ENCODE measurements around the gene MPPED2.

DNA sequence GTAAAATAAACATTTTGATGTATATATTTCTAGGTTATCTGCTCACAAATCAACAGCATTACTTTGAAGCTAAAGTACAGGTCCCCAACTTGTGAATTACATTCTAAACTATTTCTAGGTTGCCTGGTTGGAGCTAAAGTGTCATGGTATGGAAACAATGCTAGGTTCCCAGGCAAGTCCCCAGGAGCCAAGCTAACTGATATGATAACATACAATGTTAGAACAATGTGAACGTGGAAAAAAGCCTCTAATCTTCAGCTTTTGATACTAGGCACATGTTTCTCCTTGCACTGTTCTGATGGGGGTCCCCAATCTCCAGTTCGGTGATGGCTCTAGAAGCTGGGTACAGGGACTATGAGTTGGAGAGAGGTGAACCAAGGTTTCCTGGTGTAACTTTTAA is 153.4 kb downstream of the MPPED2 start:
- TF ChIP-seq, protein P1, sequence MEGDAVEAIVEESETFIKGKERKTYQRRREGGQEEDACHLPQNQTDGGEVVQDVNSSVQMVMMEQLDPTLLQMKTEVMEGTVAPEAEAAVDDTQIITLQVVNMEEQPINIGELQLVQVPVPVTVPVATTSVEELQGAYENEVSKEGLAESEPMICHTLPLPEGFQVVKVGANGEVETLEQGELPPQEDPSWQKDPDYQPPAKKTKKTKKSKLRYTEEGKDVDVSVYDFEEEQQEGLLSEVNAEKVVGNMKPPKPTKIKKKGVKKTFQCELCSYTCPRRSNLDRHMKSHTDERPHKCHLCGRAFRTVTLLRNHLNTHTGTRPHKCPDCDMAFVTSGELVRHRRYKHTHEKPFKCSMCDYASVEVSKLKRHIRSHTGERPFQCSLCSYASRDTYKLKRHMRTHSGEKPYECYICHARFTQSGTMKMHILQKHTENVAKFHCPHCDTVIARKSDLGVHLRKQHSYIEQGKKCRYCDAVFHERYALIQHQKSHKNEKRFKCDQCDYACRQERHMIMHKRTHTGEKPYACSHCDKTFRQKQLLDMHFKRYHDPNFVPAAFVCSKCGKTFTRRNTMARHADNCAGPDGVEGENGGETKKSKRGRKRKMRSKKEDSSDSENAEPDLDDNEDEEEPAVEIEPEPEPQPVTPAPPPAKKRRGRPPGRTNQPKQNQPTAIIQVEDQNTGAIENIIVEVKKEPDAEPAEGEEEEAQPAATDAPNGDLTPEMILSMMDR (optimal IDR thresholded peaks at IDR 0.05 in 1 of 3, IDR thresholded peaks at IDR 0.05 in 1 of 3, conservative IDR thresholded peaks at IDR 0.05 in 1 of 3; ENCODE audit: extremely low read depth in 1 of 3, insufficient read depth in 2 of 3, low read length in 3 of 3), result no peak
- no peak for TF ChIP-seq EZH2 (IDR thresholded peaks at IDR 0.05; ENCODE audit: low read length)

Measured in keratinocyte (primary cell).